ENCODE measurements around the gene KIAA1217. TPM values are rescaled to one million over a fixed set of nuclear protein-coding genes. Genes with fewer than 3 reads are reported as not detected.
A peak's percentile ranks its signal among the peaks of the same experiment; 100 is the strongest.

KIAA1217 gene
- total RNA-seq, 1 donor from 2014 or later, result 18.9 TPM

GRCh38 chr10:24287559-24288195 is 78.7 kb downstream of the KIAA1217 start:
- Histone ChIP-seq H3K4me3 (ENCODE audit: low read depth, low read length) (no peak overlapping the region), H3K27me3 (ENCODE audit: control insufficient read depth, insufficient read depth, low read length) (no peaks in the 10 kb centered on the region), H3K36me3 (ENCODE audit: control insufficient read depth, insufficient read depth, low read length) (no peaks in the 10 kb centered on the region)
- no peak for DNase-seq (ENCODE audit: low read depth)
- TF ChIP-seq, protein P1, sequence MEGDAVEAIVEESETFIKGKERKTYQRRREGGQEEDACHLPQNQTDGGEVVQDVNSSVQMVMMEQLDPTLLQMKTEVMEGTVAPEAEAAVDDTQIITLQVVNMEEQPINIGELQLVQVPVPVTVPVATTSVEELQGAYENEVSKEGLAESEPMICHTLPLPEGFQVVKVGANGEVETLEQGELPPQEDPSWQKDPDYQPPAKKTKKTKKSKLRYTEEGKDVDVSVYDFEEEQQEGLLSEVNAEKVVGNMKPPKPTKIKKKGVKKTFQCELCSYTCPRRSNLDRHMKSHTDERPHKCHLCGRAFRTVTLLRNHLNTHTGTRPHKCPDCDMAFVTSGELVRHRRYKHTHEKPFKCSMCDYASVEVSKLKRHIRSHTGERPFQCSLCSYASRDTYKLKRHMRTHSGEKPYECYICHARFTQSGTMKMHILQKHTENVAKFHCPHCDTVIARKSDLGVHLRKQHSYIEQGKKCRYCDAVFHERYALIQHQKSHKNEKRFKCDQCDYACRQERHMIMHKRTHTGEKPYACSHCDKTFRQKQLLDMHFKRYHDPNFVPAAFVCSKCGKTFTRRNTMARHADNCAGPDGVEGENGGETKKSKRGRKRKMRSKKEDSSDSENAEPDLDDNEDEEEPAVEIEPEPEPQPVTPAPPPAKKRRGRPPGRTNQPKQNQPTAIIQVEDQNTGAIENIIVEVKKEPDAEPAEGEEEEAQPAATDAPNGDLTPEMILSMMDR (IDR thresholded peaks at IDR 0.05; ENCODE audit: insufficient read depth, low read length, poor library complexity, severe bottlenecking), result no peak

DNA sequence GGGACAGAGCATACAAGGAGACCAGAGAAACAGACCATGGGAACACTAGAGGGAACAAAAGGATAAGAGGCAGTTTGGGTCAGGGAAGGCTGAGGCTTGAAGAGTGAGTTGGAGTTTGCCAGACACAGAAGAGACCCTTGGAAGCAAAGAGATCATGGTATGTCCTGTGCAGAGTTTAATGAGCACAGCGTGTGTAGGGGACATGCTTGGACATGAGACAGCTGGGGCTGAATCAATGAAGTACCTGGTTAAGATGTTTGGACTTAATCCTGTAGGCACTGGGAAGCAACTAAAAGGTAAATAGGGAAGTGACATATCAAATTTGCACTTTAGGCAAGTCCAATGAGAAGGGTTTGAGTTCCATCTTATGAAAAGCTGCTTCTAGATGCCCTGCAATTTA is 79.6 kb downstream of the KIAA1217 start:
- Histone ChIP-seq H3K27me3 (ENCODE audit: control insufficient read depth, insufficient read depth, low read length) (no peaks in the 10 kb centered on the region), H3K4me3 (ENCODE audit: low read depth, low read length) (no peak overlapping the region), H3K36me3 (ENCODE audit: control insufficient read depth, insufficient read depth, low read length) (no peaks in the 10 kb centered on the region)
- DNase-seq (ENCODE audit: low read depth), result no peak
- TF ChIP-seq, protein P1 (IDR thresholded peaks at IDR 0.05; ENCODE audit: insufficient read depth, low read length, poor library complexity, severe bottlenecking), result no peak

GRCh38 chr10:24289235-24289634 is 80.3 kb downstream of the KIAA1217 start:
- no peak for DNase-seq (ENCODE audit: low read depth)
- H3K4me3 ChIP-seq (ENCODE audit: low read depth, low read length), result no peak overlapping the region
- H3K27me3 ChIP-seq (ENCODE audit: control insufficient read depth, insufficient read depth, low read length), result no peaks in the 10 kb centered on the region
- TF ChIP-seq, protein P1 (IDR thresholded peaks at IDR 0.05; ENCODE audit: insufficient read depth, low read length, poor library complexity, severe bottlenecking), result no peak
- H3K36me3 ChIP-seq (ENCODE audit: control insufficient read depth, insufficient read depth, low read length), result no peaks in the 10 kb centered on the region

DNA sequence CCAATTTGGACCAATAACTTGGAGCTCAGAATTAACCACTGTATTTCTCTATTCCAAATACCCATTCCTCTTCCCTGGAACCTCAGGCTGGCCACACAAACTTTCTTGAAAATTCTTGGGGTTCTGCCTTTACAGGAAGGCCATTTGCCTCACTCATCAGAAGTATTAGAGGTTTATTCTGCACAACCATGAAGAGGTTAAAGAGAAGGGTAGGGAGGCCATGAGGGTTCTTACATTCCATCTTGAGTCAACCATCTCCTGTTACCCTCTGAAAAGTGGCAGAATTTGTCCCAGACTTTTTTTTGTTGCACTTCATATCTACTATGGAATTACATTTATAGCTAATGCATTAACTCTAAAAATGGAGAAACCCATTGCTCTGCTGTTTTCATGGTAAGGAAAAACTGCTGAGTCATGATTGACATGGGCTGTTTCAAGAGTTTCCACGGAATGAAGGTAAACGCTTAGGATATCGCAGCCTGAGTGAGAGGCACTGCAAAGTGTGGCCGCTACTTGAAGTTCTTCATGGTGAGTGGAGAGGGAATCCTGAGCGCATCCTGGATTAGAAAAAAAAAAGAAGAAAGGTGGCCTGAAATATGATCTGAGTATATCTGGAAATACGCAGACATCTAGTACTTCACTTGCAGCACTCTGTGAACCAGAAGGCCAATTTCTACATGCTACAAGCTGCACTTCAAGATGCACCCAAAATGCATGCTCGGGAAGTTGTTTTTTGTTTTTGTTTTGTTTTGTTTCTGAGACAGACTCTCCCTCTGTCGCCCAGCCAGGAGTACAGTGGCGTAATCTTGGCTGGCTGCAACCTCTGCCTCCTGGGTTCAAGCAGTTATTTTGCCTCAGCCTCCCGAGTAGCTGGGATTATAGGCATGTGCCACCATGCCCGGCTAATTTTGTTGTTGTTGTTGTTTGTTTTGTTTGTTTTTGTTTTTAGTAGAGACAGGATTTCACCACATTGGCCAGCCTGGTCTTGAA is 83.7 kb downstream of the KIAA1217 start:
- no peaks in the 10 kb centered on the region for H3K27me3 ChIP-seq (ENCODE audit: control insufficient read depth, insufficient read depth, low read length)
- no peak overlapping the region for H3K4me3 ChIP-seq (ENCODE audit: low read depth, low read length)
- TF ChIP-seq, protein P1 (IDR thresholded peaks at IDR 0.05; ENCODE audit: insufficient read depth, low read length, poor library complexity, severe bottlenecking), result no peak
- DNase-seq (ENCODE audit: low read depth), result no peak
- no peaks in the 10 kb centered on the region for H3K36me3 ChIP-seq (ENCODE audit: control insufficient read depth, insufficient read depth, low read length)

DNA sequence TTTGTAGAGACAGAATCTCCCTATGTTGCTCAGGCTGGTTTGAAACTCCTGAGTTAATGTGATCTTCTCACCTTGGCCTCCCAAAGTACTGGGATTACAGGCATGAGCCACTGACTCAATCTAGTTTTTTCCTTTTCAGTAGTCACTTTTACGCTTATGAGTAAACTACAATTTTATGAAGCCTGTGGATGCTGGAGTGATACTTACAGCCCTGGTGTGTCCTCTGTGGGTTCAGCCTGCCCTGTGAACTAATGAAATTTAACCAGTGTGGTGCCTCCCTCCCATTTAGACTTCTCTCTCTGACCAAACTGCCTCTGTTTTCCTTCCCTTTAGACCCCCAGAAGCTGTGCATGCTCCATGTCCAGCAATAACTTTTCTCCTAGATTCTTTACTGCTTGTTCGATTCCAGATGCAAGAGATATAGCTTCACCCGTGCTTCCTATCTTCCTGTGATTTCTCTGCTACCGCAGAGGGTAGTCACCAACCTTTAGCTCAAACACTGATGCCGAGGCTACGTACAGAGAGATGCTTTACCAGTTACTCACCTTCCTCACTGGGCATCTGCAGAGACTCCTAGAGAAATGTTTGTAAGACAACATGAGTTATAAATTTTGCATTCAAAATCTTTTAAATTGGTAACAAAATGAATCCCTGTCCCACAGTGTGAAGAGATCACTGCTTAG is 90.8 kb downstream of the KIAA1217 start:
- TF ChIP-seq, protein P1 (IDR thresholded peaks at IDR 0.05; ENCODE audit: insufficient read depth, low read length, poor library complexity, severe bottlenecking), result no peak
- no peak overlapping the region for H3K4me3 ChIP-seq (ENCODE audit: low read depth, low read length)
- H3K27me3 ChIP-seq (ENCODE audit: control insufficient read depth, insufficient read depth, low read length), result no peaks in the 10 kb centered on the region
- H3K36me3 ChIP-seq (ENCODE audit: control insufficient read depth, insufficient read depth, low read length), result no peaks in the 10 kb centered on the region
- DNase-seq (ENCODE audit: low read depth), result peak; percentile 21
